PC-3 (cell line): Measurements from ENCODE around the gene WDR27. TPM values are rescaled to one million over a fixed set of nuclear protein-coding genes. Genes with fewer than 3 reads are reported as not detected.

Experiments used
- ATAC-seq: fragments of 200-7000 bp; cut with Tn5 transposase; 2 replicates; pipeline ENCODE4 v1.9.1; 2020; ENCODE audit warnings: mild to moderate bottlenecking, moderate library complexity
- BruUV-seq: library from RNA; stranded (reverse); fragments of 400-500 nt; replicated peaks from 2 replicates; lab custom pipeline; 2021; lab: Mats Ljungman, UMichigan
- CTCF ChIA-PET: fragments of 300-600 bp; sonication (Branson Sonifier 250); formaldehyde crosslinking; loops from one replicate; lab custom pipeline; 2022; ENCODE audit warnings: antibody characterized with exemption; lab: Charles Lee
- POLR2A ChIA-PET: fragments of 300-600 bp; sonication (Branson Sonifier 250); formaldehyde crosslinking; loops from one replicate; lab custom pipeline; 2022; ENCODE audit warnings: antibody characterized with exemption; ENCODE audit not compliant: unreplicated experiment; lab: Charles Lee
- DNase-seq: peaks from one replicate; pipeline ENCODE4 v3.0.0-alpha.2; 2015
- H2AFZ ChIP-seq: fragments of 300-600 bp; sonication (generic); 2 replicates; pipeline ENCODE4 v1.6.0; 2016; ENCODE audit warnings: antibody characterized with exemption, low read length
- H3F3A ChIP-seq: fragments of 300-600 bp; sonication (generic); one replicate; pipeline ENCODE4 v1.6.0; 2017; ENCODE audit warnings: antibody characterized with exemption, low read length, control low read depth, mild to moderate bottlenecking; ENCODE audit not compliant: unreplicated experiment
- H3K27ac ChIP-seq: fragments of 300-600 bp; sonication (generic); 2 replicates; pipeline ENCODE4 v1.5.1; 2016; ENCODE audit warnings: mild to moderate bottlenecking, low read length
- H3K27me3 ChIP-seq: fragments of 300-600 bp; sonication (generic); 2 replicates; pipeline ENCODE4 v1.6.1; 2016; ENCODE audit warnings: low read length, mixed read lengths
- H3K36me3 ChIP-seq: fragments of 300-600 bp; sonication (generic); 2 replicates; pipeline ENCODE4 v1.6.1; 2016; ENCODE audit warnings: low read depth, mixed run types, low read length, mixed read lengths
- H3K4me1 ChIP-seq: fragments of 300-600 bp; sonication (generic); 2 replicates; pipeline ENCODE4 v1.5.1; 2016; ENCODE audit warnings: low read length; ENCODE audit not compliant: insufficient read depth
- H3K4me2 ChIP-seq: fragments of 300-600 bp; sonication (generic); 2 replicates; pipeline ENCODE4 v1.6.0; 2016; ENCODE audit warnings: low read length
- H3K4me3 ChIP-seq: fragments of 300-600 bp; sonication (generic); 2 replicates; pipeline ENCODE4 v1.5.1; 2016; ENCODE audit warnings: mild to moderate bottlenecking, low read length, mixed read lengths
- H3K79me2 ChIP-seq: fragments of 300-600 bp; sonication (generic); 2 replicates; pipeline ENCODE4 v1.6.1; 2017; ENCODE audit warnings: low read length, mixed read lengths
- H3K9ac ChIP-seq: fragments of 300-600 bp; sonication (generic); 2 replicates; pipeline ENCODE4 v1.6.0; 2016; ENCODE audit warnings: mild to moderate bottlenecking, low read length
- H3K9me2 ChIP-seq: fragments of 300-600 bp; sonication (generic); replicated peaks from 2 replicates; pipeline ENCODE4 v1.6.1; 2016; ENCODE audit warnings: mixed run types, low read length, mixed read lengths
- H3K9me3 ChIP-seq: fragments of 300-600 bp; sonication (generic); 2 replicates; pipeline ENCODE4 v1.6.1; 2016; ENCODE audit warnings: low read length, mixed read lengths
- H4K20me1 ChIP-seq: fragments of 300-600 bp; sonication (generic); 2 replicates; pipeline ENCODE4 v1.6.1; 2016; ENCODE audit warnings: low read length, mixed read lengths
- CTCF ChIP-seq: fragments of 300-600 bp; sonication (generic); conservative IDR thresholded peaks from 2 replicates; pipeline ENCODE4 v1.5.1; 2017; ENCODE audit warnings: antibody characterized with exemption, low read depth, mild to moderate bottlenecking, low read length
- EZH2 ChIP-seq: fragments of 300-600 bp; sonication (generic); IDR thresholded peaks from one replicate; pipeline ENCODE4 v1.6.1; 2017; ENCODE audit warnings: antibody characterized with exemption, mild to moderate bottlenecking, low read length; ENCODE audit not compliant: unreplicated experiment
- EZH2phosphoT487 ChIP-seq: fragments of 300-600 bp; sonication (generic); IDR thresholded peaks from 2 replicates; pipeline ENCODE4 v1.6.1; 2018; ENCODE audit warnings: mild to moderate bottlenecking, antibody characterized with exemption, low read length, borderline replicate concordance
- intact Hi-C: fragments of 100-400 bp; cut with micrococcal nuclease; formaldehyde crosslinking; loops from 2 replicates; pipeline ENCODE4 v1.9.0; 2023
- total RNA-seq: library from RNA; depleted of rRNA; stranded (reverse); fragments of >200 nt; gene quantifications from 2 replicates; pipeline ENCODE4 v1.2.3, GENCODE V29; 2014

Gene WDR27
- total RNA-seq, 1 experiment from 2014 or later: 20.0 TPM

- intact Hi-C loops: no loop called here
- POLR2A ChIA-PET: no interaction called here
Observed at GRCh38 chr6:169583886-169584541, 117.8 kb downstream of the WDR27 start.

GRCh38 chr6:169579407-169580111 lies 122.3 kb downstream of the WDR27 start:
- Histone ChIP-seq H3K79me2 (no peaks in the 10 kb centered on the region), H3K9me3 (no peaks in the 10 kb centered on the region), H3K9ac (no peak overlapping the region), H4K20me1 (no peaks in the 10 kb centered on the region), H3K4me1 (no peaks in the 10 kb centered on the region), H3K4me3 (no peak overlapping the region), H3K4me2 (no peak overlapping the region), H3F3A (no peaks in the 10 kb centered on the region), H3K9me2 (no peaks in the 10 kb centered on the region), H3K27me3 (no peaks in the 10 kb centered on the region), H3K27ac (no peak overlapping the region), H2AFZ (no peak overlapping the region), H3K36me3 (no peaks in the 10 kb centered on the region)
- ChIA-PET CTCF (no interaction called here), POLR2A (no interaction called here)
- BruUV-seq: no TSS peak
- ATAC-seq (no peak), DNase-seq (no peak)
- no peak for TF ChIP-seq EZH2phosphoT487
- TF ChIP-seq CTCF: no peak
- no peak for TF ChIP-seq EZH2
- intact Hi-C loops: no loop called here

More at GRCh38 chr6:169583886-169584541, 117.8 kb downstream of the WDR27 start:
- H3K27me3 ChIP-seq: no peaks in the 10 kb centered on the region
- no peak overlapping the region for H3K4me2 ChIP-seq
- no peaks in the 10 kb centered on the region for H3K4me1 ChIP-seq
- ATAC-seq (no peak), DNase-seq (no peak)
- no peaks in the 10 kb centered on the region for H3K9me2 ChIP-seq
- H3K79me2 ChIP-seq: no peaks in the 10 kb centered on the region
- no peak overlapping the region for H2AFZ ChIP-seq
- no peak overlapping the region for H3K9ac ChIP-seq
- no peaks in the 10 kb centered on the region for H3K9me3 ChIP-seq
- TF ChIP-seq EZH2: no peak
- TF ChIP-seq CTCF: no peak
- TF ChIP-seq EZH2phosphoT487: no peak
- no TSS peak for BruUV-seq
- no peak overlapping the region for H3K4me3 ChIP-seq
- H4K20me1 ChIP-seq: no peaks in the 10 kb centered on the region
- CTCF ChIA-PET: no interaction called here
- no peaks in the 10 kb centered on the region for H3K36me3 ChIP-seq
- H3F3A ChIP-seq: no peaks in the 10 kb centered on the region
- H3K27ac ChIP-seq: no peak overlapping the region

- ATAC-seq (no peak), DNase-seq (no peak)
- ChIA-PET CTCF (no interaction called here), POLR2A (no interaction called here)
- H4K20me1 ChIP-seq: no peaks in the 10 kb centered on the region
- no peak overlapping the region for H3K4me3 ChIP-seq
- H3K27me3 ChIP-seq: no peaks in the 10 kb centered on the region
- no peak overlapping the region for H3K4me2 ChIP-seq
- H3F3A ChIP-seq: no peaks in the 10 kb centered on the region
- H3K36me3 ChIP-seq: no peaks in the 10 kb centered on the region
- H3K9ac ChIP-seq: no peak overlapping the region
- no peak overlapping the region for H2AFZ ChIP-seq
- intact Hi-C loops: no loop called here
- H3K79me2 ChIP-seq: no peaks in the 10 kb centered on the region
- no peak overlapping the region for H3K27ac ChIP-seq
- H3K9me3 ChIP-seq: no peaks in the 10 kb centered on the region
- BruUV-seq: no TSS peak
- H3K9me2 ChIP-seq: no peaks in the 10 kb centered on the region
- H3K4me1 ChIP-seq: no peaks in the 10 kb centered on the region
- TF ChIP-seq CTCF (no peak), EZH2phosphoT487 (no peak), EZH2 (no peak)
Observed at GRCh38 chr6:169577974-169578373, 123.9 kb downstream of the WDR27 start.
